ENCODE measurements around the gene STARD3.
"Not testable (repeated sequence)": the region's sequence is repeated elsewhere in the genome, so short reads cannot be mapped to it uniquely, and the experiment has no call there.

Gene STARD3

DNA sequence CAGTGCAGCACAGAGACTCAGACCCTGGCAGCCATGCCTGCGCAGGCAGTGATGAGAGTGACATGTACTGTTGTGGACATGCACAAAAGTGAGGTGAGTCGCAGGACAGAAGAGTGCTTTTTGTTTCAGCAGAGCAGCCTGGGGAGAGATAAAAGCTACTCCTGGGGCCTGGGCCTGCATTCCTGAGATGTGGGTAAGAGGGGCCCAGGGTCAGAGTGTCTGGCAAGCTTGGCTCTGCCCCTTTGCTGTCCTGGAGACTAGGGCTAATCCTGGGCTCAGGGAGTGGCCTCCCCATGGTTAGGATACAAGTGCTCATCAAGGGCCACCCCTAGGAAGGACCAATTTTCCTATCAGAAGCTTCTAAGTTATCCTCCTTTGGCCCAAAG, 58.1 kb downstream of the STARD3 start:
- DNase-seq (ENCODE audit: low read depth): no peak

DNA sequence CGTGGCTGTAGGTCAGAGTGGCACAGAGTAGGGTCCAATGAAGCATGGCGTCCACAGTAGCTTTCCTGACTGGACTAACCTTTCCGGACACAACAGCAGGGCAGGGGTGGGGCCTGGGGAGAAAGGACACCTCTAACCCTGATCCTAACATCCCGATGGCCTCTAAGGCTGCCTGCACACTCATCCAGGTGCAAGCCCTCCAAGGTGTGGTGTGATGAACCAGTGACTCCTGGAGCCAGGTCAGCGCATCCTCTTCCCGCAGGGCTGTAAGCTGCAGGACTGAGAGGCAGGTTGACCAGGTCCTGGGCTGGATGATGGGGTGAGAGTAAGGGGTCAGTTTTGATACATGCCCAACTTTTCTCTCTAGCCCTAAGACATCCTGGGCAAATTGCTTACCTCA, 59.8 kb downstream of the STARD3 start:
- no peak for DNase-seq (ENCODE audit: low read depth)

DNA sequence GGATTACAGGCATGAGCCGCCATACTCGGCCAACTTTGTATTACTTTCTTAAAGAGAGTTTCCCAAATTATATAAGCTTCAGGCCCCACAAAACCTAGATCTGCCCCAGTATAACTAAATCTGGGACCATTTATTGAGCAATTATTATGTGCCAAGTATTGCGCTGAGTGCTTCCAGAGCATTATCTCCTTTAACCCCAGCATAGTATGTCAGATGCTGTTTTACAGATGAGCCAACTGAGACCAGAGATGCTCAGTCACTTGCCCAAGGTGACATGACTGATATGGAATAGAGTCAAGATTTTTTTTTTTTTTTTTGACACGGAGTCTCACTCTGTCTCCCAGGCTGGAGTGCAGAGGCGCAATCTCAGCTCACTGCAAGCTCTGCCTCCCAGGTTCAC, 61.0 kb downstream of the STARD3 start:
- no peak for DNase-seq (ENCODE audit: low read depth)

DNA sequence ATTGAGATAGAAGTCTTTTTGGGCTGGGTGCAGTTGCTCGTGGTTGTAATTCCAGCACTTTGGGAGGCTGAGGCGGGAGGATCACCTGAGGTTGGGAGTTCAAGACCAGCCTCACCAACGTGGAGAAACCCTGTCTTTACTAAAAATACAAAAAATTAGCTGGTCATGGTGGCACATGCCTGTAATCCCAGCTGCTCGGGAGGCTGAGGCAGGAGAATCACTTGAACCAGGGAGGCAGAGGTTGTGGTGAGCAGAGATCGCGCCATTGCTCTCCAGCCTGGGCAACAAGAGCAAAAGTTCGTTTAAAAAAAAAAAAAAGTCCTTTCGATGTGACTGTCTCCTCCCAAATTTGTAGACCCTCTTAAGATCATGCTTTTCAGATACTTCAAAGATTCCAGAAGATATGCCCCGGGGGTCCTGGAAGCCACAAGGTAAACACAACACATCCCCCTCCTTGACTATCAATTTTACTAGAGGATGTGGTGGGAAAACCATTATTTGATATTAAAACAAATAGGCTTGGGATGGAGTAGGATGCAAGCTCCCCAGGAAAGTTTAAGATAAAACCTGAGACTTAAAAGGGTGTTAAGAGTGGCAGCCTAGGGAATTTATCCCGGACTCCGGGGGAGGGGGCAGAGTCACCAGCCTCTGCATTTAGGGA, 62.3 kb downstream of the STARD3 start:
- DNase-seq (ENCODE audit: low read depth): not testable (repeated sequence)

DNA sequence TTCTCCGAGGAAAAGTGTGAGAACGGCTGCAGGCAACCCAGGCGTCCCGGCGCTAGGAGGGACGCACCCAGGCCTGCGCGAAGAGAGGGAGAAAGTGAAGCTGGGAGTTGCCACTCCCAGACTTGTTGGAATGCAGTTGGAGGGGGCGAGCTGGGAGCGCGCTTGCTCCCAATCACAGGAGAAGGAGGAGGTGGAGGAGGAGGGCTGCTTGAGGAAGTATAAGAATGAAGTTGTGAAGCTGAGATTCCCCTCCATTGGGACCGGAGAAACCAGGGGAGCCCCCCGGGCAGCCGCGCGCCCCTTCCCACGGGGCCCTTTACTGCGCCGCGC, 62.8 kb downstream of the STARD3 start, which contains the start of gene ERBB2:
Gene ERBB2, plus strand, starts transcription at position 247 of the 330 bp plus-strand sequence. CDS start 175 bp downstream, outside the sequence.
- no peak for DNase-seq (ENCODE audit: low read depth)

DNA sequence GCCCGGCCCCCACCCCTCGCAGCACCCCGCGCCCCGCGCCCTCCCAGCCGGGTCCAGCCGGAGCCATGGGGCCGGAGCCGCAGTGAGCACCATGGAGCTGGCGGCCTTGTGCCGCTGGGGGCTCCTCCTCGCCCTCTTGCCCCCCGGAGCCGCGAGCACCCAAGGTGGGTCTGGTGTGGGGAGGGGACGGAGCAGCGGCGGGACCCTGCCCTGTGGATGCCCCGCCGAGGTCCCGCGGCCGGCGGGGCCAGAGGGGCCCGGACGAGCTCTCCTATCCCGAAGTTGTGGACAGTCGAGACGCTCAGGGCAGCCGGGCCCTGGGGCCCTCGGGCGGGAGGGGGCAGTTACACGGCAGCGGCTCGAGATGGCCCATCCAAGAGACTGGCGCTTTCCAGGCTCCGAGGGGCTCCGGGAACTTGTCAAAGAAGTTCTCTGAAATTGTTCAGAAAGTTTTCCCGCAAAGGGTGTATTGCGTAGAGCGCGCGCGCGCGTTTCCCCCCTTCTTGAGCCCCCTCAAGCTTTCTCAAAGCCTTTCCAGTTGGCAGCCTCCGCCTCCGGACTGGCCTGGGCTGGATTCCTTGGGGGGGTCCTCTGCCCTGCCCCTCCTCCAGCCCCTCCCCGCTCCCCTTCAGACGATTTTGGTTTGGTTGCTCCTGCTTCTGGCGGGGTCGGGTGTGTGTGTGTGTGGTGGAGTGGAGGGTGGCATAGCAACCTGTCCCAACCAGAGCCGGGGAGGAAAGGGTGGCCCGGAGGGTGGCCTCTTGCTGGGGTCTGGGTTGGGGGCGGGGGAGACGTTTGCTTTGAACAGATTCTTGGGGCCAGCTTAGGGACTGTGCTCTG, 63.4 kb downstream of the STARD3 start:
- DNase-seq (ENCODE audit: low read depth): no peak

DNA sequence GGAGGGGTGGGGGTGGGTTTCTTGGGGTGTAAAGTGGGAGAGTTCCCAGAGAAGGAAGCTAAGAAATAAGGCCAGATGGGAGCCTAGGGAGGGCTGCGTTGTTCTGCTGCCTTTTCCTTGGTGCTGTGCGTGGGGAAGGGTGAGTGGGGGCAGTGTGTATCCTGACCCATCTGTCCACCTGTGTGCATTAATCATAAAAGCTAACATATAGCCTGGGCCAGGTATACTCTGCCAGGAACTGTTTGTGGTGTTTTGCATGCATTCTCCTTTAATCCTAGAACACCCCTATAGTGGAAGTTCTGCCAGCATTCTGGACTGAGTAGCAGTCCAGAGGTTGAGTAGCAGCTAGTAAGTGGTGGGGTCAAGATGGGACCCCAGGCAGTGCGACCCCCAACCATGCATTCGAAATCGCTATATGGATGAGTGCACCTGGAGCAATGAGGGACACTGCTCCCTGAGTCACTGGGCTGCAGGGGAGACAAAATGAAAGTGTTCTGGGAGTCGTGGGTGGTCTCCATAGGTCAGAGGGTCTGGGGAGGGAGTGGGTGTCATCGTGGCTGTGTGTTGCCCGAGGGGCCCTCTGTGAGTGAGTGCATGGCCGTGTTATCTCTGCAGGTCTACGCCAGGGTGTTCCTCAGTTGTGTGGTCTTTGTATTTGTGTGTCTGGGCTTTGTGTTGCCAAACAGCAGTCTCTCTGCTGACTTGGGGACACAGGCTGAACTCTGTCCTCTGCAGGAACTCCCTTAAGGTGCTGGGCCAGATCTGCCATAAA, 64.3 kb downstream of the STARD3 start:
- no peak for DNase-seq (ENCODE audit: low read depth)

DNA sequence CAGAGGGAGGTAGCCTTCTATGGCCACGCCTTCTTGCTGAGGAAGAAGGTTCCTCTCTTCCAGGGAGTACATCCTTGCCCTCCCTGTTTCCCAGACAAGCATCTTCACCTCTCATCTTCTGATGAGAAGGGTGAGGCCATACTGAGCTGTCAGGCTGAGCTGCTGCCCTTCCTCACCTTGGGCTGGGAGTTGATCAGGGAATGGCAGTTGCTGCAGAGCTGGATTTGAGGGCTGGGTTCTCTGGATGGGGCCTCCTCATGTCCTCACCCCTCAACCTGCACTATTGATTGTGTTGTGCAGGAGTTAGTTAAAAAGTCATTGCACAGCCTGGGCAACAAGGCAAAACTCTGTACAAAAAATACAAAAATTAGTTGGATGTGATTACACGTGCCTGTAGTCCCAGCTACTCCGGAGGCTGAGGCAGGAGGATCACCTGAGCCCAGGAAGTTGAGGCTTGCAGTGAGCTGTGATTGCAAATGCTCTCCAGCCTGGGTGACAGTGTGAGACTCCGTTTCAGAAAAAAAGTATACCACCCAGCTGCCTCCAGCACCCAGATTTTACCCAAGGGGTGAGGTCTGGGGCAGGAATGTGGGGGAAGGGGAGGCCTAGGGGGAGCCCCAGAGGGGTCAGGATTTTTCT, 65.0 kb downstream of the STARD3 start:
- DNase-seq (ENCODE audit: low read depth): no peak

DNA sequence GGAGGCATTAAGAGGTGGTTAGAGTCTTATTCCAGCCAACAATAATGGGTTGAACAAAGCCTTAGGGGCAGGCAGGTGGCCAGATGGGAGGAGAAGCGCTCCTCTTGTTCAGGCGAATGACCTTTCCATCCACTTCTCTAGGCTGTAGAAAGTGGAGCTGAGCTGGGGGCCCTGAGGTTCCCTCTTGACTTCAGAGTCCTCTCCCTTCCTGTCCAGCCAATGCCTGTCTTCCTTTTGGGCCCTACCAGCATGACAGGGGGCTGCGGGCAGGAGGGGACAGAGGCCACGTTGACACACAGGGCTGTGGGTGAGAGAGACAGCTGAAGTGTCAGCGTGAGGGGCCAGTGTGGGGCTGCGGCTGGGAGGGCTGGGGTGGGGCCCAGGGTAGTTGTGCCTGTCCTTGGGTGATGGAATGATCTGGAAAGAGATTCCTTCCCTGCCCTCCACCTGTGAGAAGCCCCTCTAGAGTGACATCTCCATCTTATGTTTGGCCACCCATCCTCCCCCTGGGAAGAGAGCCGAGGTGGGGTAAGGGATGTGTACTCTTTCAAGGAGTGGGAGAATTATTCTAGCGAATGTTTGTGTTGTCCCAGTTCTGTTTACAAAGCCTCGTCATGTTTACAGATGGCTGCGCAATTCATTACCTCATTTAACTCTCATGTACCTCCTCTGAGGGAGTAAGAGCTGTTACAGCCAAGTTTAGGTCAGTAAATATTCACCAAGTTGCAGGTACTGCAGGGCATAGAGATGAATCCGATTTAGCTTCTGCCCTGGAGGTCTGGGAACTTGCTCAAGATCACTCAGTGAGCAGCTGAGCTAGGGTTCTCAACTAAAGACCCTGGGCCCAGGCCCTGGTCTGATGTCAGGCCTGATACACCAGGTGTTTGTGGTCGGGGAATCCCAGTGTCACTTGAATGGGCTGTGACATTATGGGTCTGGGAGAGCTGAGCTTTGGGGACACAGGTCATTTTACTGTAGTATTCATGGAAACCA, 66.3 kb downstream of the STARD3 start:
- no peak for DNase-seq (ENCODE audit: low read depth)

DNA sequence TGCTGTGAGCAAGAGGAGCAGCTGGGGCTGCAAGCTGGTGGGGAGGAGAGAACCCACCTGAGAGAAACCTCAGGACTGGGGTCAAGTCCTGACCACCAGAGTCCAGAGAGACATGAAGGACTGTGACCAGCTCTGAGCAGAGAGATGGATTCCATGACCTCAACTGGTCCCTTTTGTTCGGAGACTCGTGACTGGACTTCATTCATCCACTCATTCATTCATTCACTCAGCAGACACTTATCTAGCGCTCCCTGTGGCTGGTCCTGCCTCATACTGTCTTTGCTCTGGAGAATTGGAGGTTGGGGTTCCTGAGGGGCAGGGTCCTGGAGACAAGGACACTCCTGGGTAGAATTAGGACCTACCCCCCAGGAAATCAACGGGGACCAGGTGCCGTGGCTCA, 67.0 kb downstream of the STARD3 start:
- DNase-seq (ENCODE audit: low read depth): no peak

DNA sequence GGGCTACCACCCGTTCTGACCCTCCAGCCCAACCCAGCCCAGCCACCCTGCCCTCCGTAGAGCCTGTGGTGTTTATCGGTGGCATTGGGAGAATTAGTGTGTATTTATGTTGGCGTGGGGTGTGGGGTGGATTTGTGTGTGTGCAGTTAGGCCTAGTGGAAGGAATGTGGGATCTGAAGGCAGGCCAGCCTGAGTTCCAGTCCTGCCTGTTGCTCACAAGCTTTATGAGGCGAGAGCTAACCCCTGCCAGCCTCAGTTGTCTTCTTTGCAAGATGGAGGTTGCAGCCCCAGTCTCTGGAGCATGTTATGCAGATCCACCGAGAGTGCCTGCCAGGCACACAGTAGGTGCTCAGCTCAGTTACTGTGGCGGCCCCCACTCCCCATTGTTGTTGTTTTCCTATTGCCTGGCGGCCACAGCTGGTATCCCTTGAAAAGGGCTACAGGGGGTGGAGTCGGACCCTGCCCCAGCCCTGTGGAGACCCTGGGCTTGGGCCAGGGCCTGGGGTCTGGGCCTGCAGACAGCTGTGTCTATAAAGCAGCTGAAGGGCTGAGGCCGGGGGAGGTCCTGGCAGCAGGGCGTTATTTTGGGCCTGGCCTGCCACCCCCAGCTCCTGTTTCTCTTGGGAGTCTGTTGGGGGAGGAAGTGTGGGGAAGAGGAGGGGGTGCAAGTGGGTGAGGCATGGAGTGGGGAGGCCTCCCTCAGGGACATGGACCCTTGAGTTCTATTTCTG, 68.0 kb downstream of the STARD3 start:
- DNase-seq (ENCODE audit: low read depth): no peak

DNA sequence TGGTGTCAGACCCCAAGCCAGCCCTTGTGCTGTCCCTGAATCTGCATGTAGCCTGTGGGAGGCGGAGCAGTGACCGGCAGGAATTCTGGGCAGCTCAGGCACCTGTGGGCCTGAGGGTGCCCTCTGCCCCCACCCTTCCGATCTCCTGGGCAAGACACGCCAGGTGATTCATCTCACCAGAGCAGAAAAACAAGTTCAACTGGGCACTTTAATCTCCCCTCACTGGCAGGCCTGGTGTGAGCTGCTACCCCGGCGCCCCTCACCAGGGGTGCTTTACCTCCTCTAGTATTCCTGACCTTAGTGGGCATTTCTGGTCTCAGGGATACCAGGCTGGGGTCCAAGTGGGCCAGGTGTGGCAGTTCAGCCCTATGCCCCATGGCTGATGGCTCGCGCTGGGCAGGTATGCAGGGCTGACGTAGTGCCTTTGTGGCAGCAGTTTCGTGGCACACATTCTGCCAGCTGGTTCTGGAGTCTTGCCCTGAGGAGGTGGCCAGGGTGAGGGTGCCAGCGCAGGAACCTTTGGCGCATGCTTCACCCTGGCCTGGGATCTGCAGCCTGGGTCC, 68.9 kb downstream of the STARD3 start:
- DNase-seq (ENCODE audit: low read depth): no peak

DNA sequence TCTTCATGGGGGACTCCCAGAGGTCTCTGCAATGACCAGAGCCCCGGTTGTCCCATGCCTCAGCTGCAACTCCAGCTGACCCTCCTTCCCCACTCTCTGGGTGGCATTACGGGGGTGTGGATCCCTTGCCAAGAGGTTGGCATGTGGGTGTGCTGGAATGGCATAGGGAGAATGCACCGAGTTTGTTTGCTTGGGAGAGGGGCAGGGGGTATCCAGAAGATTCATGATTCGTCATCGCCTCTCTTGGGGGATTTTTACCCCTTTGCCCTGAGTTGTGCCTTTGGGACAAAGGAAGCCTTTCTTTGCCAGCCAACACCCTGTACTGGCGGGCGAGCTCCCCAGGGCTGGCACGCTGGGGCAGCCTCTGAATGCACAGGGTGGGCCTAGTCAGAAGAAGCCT, 69.4 kb downstream of the STARD3 start:
- DNase-seq (ENCODE audit: low read depth): no peak

DNA sequence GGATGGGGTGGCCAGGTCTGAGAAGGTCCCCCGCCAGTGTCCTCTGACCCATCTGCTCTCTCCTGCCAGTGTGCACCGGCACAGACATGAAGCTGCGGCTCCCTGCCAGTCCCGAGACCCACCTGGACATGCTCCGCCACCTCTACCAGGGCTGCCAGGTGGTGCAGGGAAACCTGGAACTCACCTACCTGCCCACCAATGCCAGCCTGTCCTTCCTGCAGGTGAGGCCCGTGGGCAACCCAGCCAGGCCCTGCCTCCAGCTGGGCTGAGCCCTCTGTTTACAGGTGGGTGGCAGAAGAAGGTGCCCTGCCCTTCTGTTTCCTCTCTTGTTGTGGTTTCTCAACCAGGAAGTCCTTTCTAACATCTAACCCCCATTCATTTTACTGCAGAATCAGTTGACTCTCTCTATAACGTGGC, 70.0 kb downstream of the STARD3 start:
- DNase-seq (ENCODE audit: low read depth): no peak

DNA sequence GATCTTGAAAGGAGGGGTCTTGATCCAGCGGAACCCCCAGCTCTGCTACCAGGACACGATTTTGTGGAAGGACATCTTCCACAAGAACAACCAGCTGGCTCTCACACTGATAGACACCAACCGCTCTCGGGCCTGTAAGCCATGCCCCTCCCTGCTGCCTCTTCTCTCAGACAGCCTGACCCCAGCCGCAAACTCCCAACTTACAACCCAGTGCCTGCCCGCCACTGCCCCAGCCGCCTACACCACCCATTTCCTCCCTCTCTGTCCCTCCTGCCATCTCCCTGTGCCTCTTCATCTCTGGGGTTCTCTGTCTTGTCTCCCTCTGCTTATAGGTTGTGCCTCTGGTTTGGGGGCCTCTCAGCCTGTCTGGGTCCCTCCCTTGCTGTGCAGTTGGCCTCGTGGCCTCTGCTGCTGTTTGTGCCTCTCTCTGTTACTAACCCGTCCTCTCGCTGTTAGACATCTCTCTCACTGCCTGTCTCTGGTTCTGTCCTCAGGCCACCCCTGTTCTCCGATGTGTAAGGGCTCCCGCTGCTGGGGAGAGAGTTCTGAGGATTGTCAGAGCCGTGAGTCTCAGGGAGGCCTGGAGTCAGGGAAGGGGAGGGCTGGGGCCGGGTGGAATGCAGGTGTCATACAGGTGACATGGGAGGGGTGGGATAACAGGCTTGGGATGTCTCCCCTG, 72.5 kb downstream of the STARD3 start:
- DNase-seq (ENCODE audit: low read depth): no peak

DNA sequence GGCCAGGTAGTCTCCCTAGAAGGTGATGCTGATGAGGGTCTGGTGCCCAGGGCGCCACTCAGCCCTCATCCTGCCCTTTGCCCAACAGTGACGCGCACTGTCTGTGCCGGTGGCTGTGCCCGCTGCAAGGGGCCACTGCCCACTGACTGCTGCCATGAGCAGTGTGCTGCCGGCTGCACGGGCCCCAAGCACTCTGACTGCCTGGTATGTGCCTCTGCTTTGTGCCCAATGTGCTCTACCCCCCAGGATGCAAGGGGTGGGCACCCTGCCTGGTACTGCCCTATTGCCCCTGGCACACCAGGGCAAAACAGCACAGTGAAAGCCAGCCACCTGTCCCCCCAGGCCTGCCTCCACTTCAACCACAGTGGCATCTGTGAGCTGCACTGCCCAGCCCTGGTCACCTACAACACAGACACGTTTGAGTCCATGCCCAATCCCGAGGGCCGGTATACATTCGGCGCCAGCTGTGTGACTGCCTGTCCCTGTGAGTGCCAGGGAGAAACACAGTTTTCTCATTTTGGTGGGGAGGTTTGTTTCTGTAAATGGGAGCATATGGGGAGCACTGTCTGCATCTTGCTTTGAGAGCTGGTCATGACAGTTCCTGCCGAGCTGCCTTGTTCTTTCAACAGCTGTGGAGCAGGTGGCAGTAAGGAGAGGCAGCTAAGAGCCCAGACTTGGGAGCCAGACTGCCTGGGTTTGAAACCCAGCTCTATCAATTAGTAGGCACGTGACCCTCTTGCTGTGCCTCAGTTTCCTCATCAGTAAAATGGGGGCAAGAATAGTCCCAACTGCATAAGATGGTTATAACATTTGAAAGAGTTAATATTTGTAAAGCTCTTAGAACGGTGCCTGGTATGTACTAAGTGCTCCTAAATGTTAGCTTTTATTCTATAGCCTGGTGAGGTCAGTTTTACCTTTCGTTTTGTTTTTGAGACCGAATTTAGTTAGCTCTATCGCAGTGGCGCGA, 73.3 kb downstream of the STARD3 start:
- DNase-seq (ENCODE audit: low read depth): no peak

DNA sequence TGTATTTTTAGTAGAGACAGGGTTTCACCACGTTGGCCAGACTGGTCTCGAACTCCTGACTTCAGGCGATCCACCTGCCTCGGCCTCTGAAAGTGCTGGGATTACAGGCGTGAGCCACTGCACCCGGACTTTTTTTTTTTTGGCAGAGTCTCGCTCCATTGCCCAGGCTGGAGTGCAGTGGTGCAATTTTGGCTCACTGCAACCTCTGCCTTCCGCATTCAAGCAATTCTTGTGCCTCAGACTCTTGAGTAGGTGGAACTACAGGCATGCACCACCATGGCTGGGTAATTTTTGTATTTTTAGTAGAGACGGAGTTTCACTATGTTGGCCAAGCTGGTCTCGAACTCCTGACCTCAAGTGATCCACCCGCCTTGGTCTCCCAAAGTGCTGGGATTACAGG, 74.1 kb downstream of the STARD3 start:
- DNase-seq (ENCODE audit: low read depth): not testable (repeated sequence)

DNA sequence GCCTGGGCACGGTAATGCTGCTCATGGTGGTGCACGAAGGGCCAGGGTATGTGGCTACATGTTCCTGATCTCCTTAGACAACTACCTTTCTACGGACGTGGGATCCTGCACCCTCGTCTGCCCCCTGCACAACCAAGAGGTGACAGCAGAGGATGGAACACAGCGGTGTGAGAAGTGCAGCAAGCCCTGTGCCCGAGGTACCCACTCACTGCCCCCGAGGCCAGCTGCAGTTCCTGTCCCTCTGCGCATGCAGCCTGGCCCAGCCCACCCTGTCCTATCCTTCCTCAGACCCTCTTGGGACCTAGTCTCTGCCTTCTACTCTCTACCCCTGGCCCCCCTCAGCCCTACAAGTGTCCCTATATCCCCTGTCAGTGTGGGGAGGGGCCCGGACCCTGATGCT, 74.9 kb downstream of the STARD3 start:
- no peak for DNase-seq (ENCODE audit: low read depth)
